GM12892 (cell line): ENCODE measurements around the gene ISM2.

Experiments
- DNase-seq: peaks from one replicate; pipeline ENCODE4 v3.0.0; 2011; ENCODE audit not compliant: insufficient read length
- FAIRE-seq: peaks from 2 replicates; lab custom pipeline; 2011; peaks lifted over from hg19 to GRCh38; lab: Jason Lieb, UNC
- POLR2A ChIP-seq: IDR thresholded peaks from 2 replicates; pipeline ENCODE4 v1.6.1; 2011; ENCODE audit warnings: low read depth, low read length, control low read depth
- POLR2AphosphoS5 ChIP-seq: IDR thresholded peaks from 2 replicates; pipeline ENCODE4 v1.6.1; 2011; ENCODE audit warnings: low read depth, low read length, control low read depth
- TAF1 ChIP-seq: IDR thresholded peaks from 2 replicates; pipeline ENCODE4 v1.6.1; 2011; ENCODE audit warnings: low read depth, mild to moderate bottlenecking, control low read depth, low read length, borderline replicate concordance

ISM2 gene

GRCh38 chr14:77475432-77476115 lies 23.0 kb downstream of the ISM2 start:
- TF ChIP-seq POLR2AphosphoS5 (no peak), TAF1 (no peak)
- DNase-seq, result no peak
- no peak for FAIRE-seq

DNA sequence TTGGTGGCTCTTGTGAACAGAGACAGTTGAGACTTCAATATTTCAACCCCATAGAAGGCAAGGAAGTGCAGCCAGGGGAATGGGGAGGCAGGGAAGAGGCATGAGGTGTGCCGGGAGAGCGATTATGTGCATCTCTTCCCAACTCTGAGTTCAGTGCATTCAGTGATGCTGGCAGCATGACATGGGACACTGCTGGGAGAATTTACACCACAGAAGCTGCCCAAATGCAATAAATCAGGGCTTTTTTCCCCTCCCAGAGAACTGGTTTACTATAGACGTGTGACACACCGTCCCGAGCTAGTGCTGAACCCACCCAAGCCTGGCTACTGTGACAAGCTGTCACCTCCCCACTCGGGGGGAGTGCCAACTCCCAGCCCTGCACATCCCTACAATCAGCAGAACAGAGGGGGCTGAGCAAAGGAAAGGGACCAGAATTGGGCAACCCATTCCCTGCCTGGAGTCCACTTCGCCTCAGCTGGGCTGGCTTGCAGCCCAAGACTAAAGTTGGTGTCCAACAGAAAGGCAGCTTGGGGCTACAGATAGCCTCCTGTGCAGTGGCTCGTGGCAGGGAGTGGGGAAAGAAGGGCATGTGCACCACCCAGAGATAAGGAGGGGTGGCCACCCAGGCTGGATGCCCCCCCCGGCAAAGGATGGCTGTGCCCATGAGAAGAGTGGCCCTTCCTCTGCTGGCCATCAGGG lies 24.0 kb downstream of the ISM2 start:
- no peak for TF ChIP-seq TAF1
- no peak for FAIRE-seq
- DNase-seq, result no peak

GRCh38 chr14:77473921-77474320 lies 24.7 kb downstream of the ISM2 start:
- DNase-seq (no peak), FAIRE-seq (no peak)
- TF ChIP-seq POLR2A (no peak), POLR2AphosphoS5 (no peak), TAF1 (no peak)

GRCh38 chr14:77470224-77470870 lies 28.3 kb downstream of the ISM2 start:
- DNase-seq, result no peak
- no peak for FAIRE-seq

DNA sequence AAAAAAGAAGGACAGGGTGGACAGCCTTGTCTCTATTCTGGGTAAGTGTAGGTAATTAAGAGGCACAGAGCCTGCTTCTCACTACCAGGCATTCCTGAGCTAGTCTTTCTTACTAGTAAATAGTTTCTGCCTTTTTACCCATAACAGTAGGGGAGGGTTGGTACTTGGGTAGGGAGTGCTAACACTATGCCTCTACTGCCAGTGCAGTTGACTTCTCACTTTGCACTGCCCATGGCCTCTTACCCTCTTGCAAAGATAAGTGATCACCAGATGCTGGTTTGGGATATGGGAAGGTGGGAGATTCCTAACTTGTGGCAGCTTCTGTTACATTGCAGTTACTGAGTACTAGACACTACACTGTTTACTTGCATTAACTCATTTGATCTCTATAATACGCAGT lies 29.1 kb downstream of the ISM2 start:
- no peak for DNase-seq
- FAIRE-seq, result no peak
- TF ChIP-seq POLR2AphosphoS5 (0 out of 2 replicates have a peak, but pooled peaks have one; percentile 9), TAF1 (no peak), POLR2A (no peak)

More at GRCh38 chr14:77470224-77470870, 28.3 kb downstream of the ISM2 start:
- TF ChIP-seq TAF1 (no peak), POLR2A (no peak), POLR2AphosphoS5 (no peak)

DNA sequence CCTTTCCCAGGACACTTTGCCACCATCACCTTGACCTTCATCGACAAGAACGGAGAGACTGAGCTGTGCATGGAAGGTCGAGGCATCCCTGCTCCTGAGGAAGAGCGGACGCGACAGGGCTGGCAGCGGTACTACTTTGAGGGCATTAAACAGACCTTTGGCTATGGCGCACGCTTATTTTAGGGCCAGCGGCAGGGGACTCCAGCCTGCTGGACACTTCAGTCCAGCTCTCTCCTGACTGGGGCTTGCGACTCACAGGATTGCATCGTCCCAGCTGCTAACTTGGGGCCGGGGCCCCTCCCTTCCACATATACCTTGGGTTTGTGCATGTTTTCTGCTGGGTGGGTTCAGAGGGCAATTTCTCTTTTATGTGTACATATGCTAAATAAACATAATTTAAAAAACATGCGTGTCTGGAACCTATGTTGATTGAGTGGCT lies 29.5 kb downstream of the ISM2 start:
- DNase-seq, result no peak
- TF ChIP-seq TAF1, result no peak
- TF ChIP-seq POLR2A, result no peak
- no peak for TF ChIP-seq POLR2AphosphoS5
- no peak for FAIRE-seq

GRCh38 chr14:77467801-77468200 lies 30.8 kb downstream of the ISM2 start:
- DNase-seq (no peak), FAIRE-seq (no peak)
- TF ChIP-seq POLR2AphosphoS5 (no peak), POLR2A (no peak), TAF1 (no peak)

DNA sequence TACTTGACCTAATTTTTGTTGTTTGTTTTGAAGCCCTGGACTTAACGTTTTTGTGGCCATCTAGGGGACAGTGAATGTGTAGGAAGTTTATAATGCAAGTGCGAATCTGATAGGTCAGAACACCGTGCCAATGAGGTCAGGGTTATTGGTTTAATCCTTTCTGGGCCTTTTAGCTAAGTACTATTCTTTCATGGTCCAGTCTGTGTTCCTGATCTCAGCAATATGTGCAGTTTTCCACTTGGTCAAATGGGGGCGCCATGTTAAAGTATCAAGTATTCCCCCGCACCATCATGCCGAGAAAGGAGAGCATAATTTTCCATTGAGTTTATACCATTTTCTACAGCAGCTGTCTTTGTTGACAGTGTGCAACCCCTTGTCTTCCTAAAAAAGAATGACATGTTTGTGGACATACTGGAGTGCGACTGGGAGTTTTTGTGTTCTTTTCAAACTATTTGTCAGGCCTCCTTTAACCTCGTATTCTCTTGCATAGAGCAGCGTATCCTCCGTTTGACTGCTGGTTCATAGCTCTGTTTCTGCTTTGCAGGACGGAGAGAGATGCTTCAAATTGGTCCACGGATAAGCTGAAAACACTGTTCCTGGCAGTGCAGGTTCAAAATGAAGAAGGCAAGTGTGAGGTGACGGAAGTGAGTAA lies 39.4 kb downstream of the ISM2 start:
- no peak for TF ChIP-seq TAF1
- no peak for TF ChIP-seq POLR2AphosphoS5
- TF ChIP-seq POLR2A, result no peak
- no peak for FAIRE-seq
- DNase-seq, result no peak

DNA sequence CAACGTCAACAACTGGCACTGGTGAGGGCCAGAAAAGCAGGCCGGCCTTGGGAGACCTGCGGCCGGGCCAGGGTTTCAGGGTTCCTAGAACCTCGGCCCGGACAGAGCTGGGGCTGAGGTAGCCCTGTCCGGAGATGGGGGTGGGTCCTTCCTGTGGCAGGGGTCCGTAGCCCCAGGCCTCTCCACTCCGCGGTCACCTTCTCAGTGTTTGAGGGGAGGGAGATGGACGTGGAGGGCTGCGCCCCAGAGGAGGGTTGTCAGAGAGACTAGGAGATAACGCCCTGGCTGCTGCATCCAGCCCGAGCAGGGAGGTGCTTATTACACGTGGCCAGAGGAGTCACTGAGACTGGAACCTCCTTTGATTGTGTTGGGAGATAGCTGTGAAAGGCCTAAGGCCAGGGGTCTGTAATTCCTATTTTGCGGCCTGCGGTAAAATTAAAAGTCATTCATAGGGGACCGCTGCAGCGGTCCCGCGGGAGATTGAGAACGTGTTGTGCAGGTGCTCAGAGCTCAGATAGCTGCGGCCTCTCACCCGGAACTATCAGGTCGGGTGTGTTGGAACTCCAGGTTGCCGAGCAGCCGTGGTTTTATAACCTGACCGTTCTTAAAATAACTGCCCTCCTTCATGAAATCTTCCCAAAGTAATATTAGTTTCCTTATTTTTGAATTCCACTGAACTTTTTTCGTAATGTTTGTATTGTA lies 40.2 kb downstream of the ISM2 start:
- 0 out of 2 replicates have a peak, but pooled peaks have one; percentile 2 for TF ChIP-seq POLR2AphosphoS5
- TF ChIP-seq POLR2A, result no peak

DNA sequence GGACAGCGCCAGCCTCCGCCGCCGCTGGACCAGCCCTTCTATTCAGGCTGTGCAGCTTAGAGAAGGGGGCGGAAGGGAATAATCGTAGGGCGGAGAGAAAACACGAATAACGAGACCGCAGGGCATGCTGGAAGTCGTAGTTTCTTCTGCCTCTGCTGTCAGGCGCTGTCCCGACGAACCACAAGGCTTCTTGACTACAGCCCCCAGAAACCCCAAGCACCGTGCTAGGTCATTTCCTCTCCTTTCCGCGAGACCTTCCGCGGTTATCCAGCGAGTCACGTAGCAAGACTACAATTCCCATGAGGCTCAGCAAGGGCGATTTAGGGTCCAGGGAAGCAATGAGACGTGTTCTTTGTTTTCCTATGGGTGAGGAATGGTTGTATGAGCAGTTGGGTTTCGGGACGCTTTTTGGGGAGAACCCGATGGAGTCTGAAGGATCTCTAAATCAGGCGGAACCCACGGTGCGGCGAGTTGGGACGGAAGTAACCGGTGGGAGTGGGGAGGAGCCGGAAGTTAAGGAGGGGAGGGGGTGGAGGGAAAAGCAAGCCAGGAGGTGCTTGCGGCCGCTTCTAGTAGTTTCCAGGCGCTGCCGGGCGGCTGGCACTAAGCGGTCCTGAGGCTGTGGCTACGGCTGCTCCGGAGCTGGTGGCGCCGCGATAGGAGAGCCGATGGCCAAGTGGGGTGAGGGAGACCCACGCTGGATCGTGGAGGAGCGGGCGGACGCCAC lies 40.9 kb downstream of the ISM2 start, which contains the start of the genes AHSA1 and VIPAS39:
AHSA1 (plus strand) TSS at position 572 of the 727 bp plus-strand sequence; CDS start at position 669, 97 bp downstream.
VIPAS39 (minus strand) TSS at position 80 of the 727 bp plus-strand sequence. CDS start 3,499 bp downstream, outside the sequence.
- TF ChIP-seq TAF1 (peak; percentile 72), POLR2A (peak; percentile 75; the same call in 1 of the 2 replicates), POLR2AphosphoS5 (peak; percentile 68)
- DNase-seq, result peak; percentile 81
- FAIRE-seq, result peak; percentile 99

More for the DNA sequence above, 40.2 kb downstream of the ISM2 start:
- FAIRE-seq, result no peak
- no peak for DNase-seq
